ENCODE results near the gene EIF3D. TPM values are rescaled to one million over a fixed set of nuclear protein-coding genes. Genes with fewer than 3 reads are reported as not detected.

EIF3D gene
- total and polyA plus RNA-seq, 9 of the 15 experiments (the other 6 are each of a cell fraction or from before 2014, with no cell fraction given): 191 to 422 (median 279) TPM

DNA sequence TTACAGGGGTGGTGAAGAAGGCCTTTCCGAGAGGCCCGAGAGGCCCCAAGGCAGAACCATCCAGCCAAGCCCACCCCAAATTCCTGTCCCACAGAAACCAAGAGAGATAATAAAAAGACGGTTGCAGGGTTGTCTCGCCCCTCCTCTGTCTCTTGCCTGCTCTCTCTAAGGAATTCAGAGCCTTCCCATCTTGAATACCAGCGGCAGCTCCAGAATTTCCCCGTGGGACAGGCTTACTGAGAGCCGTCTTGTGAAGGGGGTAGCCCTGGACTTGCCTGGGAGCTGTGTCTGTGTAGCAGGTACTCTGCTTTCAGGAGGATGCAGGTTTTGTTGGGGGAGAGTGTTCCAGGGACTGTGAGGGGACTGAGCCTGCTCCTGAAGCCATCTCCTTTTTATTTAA, 9.6 kb upstream of the EIF3D start:
- no peaks in the 10 kb centered on the region for H3K79me2 ChIP-seq (ENCODE audit: control insufficient read depth, insufficient read depth, low read length)
- no peak overlapping the region for H3K4me3 ChIP-seq
- no peak overlapping the region for H3K27ac ChIP-seq (ENCODE audit: extremely low read depth, low read depth, low read length)
- peaks cover 4% of the 10 kb centered on the region in 2 experiments; a peak in 3 of 5 replicates for H3K4me1 ChIP-seq (replicated peaks in 1 of 2; ENCODE audit: control insufficient read depth in 2 of 2, insufficient read depth in 2 of 2, low read length in 2 of 2)
- no peak for ATAC-seq
- no peaks in the 10 kb centered on the region for H3K9me1 ChIP-seq (ENCODE audit: control insufficient read depth, insufficient read depth, low read length)
- intact Hi-C loops (cut with micrococcal nuclease) (no loop called here), in situ Hi-C loops (cut with MboI) (no loop called here)
- H3K9ac ChIP-seq (ENCODE audit: insufficient read depth in 1 of 2, low read depth in 2 of 2, low read length in 2 of 2): no peak overlapping the region
- H3K9me3 ChIP-seq (replicated peaks; ENCODE audit: control insufficient read depth, insufficient read depth, low read depth, low read length): 0 out of 2 replicates have a peak, but pooled peaks cover 2% of the 10 kb centered on the region
- ChIA-PET CTCF (ENCODE audit: low intra/inter-chr PET ratio) (no interaction called here), POLR2A (interaction anchor here (0.5 to 0.7 kb wide), 4 partner anchors 9 to 265 kb away, joined by 3 to 4 read pairs (median 3); partner anchors contain the start of gene EIF3D)
- H3K27me3 ChIP-seq (ENCODE audit: control insufficient read depth in 2 of 2, insufficient read depth in 2 of 2, low read length in 2 of 2): no peaks in the 10 kb centered on the region
- H2AFZ ChIP-seq (ENCODE audit: low read depth, low read length): no peak overlapping the region
- no peaks in the 10 kb centered on the region for H4K20me1 ChIP-seq (replicated peaks; ENCODE audit: control insufficient read depth, insufficient read depth, low read length)
- H3K36me3 ChIP-seq (ENCODE audit: control insufficient read depth, insufficient read depth, low read length): no peaks in the 10 kb centered on the region
- no TSS peak for BruUV-seq (replicated peaks)
- no peak for TF ChIP-seq STAT5B (CRISPR knock-in tag; IDR thresholded peaks at IDR 0.05)
- no peak for TF ChIP-seq MAFK (IDR thresholded peaks at IDR 0.05; ENCODE audit: low read length)
- no peak for TF ChIP-seq CHD4 (IDR thresholded peaks at IDR 0.05; ENCODE audit: insufficient read depth, insufficient replicate concordance, low read depth, low read length, poor library complexity, severe bottlenecking)
- no peak for TF ChIP-seq CREB1 (IDR thresholded peaks at IDR 0.05)
- no peak for TF ChIP-seq CREB1 (CRISPR knock-in tag; IDR thresholded peaks at IDR 0.05)
- no peak for TF ChIP-seq THRAP3 (IDR thresholded peaks at IDR 0.05; ENCODE audit: borderline replicate concordance)
- no peak for TF ChIP-seq NR1H2 (CRISPR knock-in tag; IDR thresholded peaks at IDR 0.05)
- no peak for TF ChIP-seq ETV1 (tag; conservative IDR thresholded peaks at IDR 0.05; ENCODE audit: low read depth)
- no peak for TF ChIP-seq ZBTB1 (CRISPR knock-in tag; IDR thresholded peaks at IDR 0.05; ENCODE audit: borderline replicate concordance, low read depth)
- no peak overlapping the region for H3K4me2 ChIP-seq (ENCODE audit: insufficient read depth, low read length)
- FAIRE-seq: no peak
- 83% methylated on average over 2 of the region's 7 CpGs for WGBS (ENCODE audit: insufficient coverage, low coverage, missing lambda C conversion rate)
- no peak for DNase-seq (ENCODE audit: extremely low read depth in 1 of 4, low spot score in 3 of 4)

Measured in K562 (cell line).